HG03520 (cell line): Measurements from ENCODE around the gene PLET1.

Experiments
- ATAC-seq: cut with Tn5 transposase; IDR thresholded peaks from one replicate; pipeline ENCODE4 v1.9.1; 2021; ENCODE audit warnings: mild to moderate bottlenecking, moderate library complexity; ENCODE audit not compliant: unreplicated experiment

The PLET1 gene

DNA sequence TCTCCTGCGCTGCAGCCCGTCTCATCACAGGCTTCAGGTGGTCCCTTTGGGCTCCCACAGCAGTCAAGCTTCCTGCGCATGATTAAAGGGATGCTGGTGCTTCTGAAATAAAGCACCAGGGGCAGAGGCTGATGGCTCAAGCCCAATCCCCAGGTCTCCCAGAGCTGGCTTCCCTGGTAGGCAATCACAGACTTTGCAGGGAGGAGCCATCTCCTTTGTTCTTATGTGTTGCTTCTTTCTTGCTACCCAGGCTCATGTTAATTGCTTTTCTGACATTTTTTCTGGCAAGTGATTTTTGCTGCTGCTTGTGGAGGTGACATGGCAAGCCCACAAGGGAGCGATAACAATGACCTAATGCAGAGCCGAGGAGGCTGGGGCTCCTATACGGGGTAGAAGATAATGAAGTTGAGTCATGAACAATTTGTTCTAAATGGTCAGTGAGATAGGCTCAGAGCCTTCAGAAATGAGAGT, 25.2 kb upstream of the PLET1 start:
- no peak for ATAC-seq

DNA sequence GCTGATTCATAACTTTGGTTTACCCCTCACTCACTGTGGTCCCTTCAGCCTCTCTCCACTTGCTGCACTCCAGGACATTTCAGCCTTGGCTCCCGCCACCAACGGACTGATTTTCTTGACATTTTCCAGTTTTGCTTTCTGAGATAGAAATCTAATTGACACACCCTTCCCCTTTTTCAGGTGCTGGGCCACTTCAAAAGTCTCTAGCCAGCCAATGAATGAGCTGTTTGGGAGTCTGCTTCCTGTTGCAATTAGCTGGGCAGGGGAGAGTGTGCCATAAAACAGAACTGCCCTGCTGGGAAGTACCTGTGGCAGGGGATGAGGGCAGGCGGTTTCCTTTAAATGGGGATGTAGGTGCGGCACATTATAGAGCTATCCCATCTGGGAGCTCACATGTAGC, 21.1 kb upstream of the PLET1 start:
- ATAC-seq: no peak

DNA sequence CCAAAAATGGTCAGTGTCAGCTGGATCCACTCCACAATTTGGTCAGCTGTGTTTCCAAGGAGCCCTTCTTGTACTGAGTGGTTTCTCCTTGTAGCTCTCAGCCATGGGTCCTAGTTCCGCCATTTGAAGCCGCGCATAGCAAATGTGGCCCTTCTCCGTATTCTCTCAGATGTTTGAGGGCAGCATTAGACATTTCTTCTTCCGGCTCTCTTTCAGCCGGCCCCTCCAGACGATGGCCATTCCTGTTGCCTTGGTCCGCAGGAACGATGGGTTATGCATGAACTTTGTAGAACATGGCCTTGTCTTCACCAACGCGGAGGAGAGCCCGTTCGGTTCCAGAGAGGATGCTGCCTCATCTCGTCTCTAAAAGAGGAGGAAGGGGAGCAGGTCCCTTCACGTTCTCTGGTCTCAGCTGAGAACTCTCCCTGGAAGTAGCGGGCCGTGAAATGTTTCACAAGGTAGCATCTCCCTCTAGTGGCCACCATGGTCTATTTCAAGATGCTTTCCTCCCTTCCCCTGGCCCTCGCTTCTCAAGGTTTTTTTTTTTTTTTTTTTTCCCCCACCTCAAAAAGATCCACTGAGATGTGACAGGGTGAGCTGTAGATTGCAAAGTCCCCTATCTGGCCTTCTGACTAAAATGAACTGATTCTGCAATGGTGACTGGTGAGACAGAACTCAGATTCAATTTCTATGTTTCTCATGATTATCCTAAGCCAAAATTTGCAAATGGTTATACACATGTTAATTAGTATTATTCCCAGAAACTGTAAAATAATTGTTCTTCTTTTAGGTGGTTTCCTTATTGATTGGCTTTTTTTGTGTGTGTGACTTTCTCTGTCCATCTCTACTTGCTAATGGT, 19.8 kb upstream of the PLET1 start:
- ATAC-seq: peak; percentile 75

DNA sequence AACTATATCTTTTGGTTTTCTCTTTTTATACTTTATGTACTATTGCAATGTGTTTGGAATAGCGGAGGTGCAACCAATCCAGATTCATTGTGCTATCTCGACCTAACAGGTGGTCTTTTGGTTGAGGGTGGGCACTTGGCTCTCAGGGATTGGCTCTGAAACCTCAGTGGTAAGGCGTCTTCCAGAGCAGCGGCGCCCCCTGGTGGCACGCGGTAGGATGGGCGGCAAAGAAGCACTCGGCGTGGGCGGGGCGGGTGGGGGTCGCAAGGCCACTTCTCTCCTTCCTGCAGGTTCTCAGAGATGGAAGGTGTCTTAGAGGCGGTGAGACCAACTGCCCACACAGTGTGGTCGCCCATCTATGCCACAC, 19.2 kb upstream of the PLET1 start:
- ATAC-seq: peak; percentile 46

DNA sequence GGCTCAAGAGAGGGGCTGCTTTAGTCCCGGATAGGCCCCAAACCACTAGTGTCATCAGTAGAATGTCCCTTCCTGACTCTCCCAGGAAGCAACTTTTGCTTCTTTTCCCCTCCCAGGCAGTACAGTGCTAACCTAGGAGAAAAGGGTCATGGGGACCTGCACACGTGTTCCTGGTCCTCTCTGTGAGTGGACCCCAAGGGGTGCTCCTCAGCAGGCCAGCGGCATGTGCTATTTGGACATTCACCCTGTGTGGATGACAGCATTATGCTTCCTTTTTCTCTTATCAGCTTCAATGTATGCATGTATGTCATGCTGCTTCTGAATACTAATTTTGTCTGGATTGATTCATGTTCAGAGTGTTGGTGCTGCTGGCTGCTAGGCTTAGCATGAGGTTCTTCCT, 18.1 kb upstream of the PLET1 start:
- ATAC-seq: no peak

DNA sequence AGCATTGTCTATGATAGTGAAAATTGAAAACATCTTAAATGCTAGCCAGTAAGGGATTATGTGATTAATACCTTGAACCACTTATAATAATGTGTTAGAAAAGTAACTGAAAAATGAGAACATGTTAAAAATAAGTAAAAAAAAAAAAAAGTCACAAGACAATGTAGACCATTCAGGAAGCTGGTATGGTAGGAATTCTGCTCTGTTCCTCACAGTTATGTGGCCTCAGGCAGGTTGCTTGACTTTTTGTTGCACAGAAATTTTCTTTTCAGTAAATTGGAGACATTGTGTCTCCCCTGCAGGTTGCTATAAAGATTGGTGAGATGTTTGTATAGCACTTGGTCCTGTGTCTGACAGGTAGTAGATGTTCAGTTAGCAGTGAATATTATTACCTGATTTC, 17.3 kb upstream of the PLET1 start:
- no peak for ATAC-seq

DNA sequence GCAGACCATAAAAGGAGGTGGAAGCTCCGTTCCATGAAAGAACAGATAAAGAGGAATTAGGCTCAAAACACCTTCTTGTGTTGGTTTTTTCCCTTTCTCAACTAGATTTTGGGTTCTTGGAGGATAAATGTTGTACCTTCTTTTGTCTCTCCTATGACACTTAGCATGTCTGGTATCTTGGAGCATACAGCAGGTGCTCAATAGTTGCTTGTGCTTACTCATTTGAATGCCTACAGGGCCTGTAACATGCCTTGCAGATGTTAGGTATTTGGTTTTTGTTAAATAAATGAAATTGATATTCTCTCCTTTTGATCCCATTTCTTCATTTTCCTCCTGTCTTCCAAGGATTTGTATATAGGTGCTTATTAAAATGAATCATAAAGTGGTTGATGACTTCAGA, 16.4 kb upstream of the PLET1 start:
- no peak for ATAC-seq

DNA sequence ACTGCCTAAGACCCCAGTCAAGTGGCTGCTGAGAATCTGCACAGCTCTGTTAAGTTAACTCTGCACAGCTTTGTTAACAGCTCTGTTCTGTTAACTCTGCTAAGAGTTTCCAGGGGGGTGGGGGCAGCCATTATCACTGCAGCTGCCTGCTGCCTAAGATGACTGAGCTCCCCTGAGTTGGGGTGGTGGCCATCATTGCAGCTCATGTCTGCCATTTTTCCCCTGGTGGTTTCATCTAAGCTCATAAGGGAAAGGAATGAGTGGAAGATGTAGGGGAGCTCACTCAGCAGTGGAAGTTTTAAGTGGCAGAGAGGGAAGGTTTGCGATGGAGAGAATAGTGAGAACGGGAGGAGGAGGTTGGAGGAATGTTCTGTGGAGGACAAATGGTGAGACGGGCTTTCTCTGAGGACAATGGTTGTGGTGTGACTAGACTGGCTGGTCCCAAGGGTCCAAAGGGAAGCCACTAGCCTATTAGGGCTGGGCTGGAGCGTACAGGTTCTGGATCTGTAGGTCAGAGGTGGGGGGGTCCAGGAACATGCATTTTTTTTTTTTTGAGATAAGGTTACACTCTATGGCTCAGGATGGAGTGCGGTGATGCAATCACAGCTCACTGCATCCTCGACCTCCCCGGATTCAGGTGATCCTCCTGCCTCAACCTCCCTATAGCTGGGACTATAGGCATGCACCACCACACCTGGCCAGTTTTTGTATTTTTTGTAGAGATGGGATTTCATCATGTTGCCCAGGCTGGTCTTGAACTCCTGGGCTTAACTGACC, 13.5 kb upstream of the PLET1 start:
- no peak for ATAC-seq

DNA sequence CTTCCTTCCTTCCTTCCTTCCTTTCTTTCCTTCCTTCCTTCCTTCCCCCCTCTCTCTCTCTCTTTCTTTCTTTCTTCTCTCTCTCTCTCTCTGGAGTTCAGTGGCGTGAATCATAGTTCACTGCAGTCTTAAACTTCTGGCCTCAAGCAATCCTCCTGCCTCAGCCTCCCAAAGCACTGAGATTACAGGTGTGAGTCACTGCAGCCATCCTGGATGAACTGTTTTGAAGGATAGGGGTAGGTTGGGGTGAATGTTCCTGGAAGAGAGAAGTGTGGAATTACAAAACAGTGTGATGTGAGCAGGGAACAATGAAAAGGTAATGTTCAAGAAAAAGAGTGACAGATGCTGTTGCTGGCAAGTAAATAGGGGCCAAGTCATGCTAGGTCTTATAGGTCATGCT, 12.4 kb upstream of the PLET1 start:
- no peak for ATAC-seq

DNA sequence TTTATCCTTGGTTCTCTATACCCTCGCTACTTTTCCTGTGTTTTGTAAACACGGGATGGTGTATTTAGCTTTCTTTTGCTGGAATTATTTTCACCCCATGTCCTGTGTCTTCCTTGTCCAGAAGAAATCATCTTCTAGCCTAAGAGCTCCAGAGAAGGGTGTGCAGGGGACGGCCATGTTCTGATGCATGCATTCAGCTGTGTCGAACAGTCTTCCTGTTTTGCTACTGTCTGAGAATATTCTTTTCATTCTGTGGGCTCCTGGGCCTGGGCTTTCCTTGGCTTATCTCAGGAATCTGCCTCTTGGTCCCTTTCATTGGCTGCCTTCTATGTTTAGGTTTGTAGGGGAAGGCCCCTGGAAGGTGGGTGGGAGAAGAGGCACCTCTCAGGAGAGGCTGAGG, 10.6 kb upstream of the PLET1 start:
- ATAC-seq: no peak

DNA sequence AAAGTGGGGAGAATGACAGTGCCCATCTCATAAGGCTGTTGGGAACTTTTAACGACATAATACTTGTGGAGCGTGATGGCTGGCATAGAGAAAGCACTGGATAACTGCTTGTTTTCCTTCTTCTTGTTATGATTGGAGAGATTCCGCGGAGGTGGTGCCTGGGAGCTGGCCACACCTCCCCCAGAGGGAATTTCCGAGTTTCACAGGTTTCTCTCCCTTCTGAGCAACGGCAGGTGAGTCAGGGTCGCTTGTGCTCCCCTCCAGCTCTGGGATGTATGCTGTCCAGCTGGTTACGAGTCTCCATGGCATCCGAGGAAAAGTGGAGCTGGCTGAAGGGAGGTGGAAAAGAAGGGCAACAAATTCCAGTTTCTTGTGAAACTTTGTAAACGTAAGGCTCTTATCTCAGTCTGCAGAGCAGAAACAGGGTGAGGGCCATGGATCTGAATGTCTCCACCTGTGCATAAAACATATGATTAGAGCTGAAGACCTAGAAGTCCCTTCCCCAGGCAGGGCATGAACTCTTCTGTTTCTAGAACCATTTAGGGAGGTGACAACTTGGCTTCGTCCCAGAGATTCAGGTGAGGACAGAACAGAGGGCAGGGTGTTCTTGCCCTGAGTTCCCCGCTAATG, 10.0 kb upstream of the PLET1 start:
- no peak for ATAC-seq

DNA sequence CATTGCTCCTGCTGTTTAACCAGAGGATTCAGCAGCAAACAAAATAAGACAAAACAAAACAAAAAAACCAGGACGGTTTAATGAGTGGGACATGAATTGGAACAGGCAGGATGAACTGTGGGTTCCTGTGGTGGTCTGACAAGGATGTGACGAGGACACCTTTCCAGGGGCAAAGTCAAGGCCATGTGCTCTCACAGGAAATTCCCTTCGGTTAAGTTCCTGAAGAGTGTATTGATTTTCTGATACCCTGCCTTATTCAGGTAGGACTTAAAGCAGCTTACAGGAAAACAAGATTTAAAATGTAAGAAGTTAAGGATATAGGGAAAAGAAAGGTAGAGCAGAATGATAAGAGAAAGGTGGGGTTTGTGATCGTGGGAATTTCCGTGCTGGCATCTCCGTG, 8.5 kb upstream of the PLET1 start:
- ATAC-seq: no peak

DNA sequence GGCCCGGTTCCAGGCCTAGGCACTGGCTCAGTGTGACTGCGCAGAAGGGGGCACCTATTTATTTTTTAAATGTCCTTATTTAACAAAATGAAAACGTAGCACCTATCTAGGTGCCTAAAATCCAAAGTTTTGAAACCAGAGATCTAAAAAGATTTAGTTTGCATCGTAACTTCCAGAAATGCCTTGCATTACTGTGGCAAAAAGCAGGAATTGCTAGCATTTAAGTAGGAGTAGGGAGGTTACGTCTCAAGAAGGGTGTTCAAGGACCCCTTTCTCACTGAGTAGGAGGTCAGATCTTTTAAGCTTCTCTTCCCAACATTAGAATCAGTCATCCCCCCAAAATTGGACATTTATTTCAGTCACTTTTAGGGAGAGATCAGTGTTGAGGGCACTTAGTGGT, 7.7 kb upstream of the PLET1 start:
- no peak for ATAC-seq

DNA sequence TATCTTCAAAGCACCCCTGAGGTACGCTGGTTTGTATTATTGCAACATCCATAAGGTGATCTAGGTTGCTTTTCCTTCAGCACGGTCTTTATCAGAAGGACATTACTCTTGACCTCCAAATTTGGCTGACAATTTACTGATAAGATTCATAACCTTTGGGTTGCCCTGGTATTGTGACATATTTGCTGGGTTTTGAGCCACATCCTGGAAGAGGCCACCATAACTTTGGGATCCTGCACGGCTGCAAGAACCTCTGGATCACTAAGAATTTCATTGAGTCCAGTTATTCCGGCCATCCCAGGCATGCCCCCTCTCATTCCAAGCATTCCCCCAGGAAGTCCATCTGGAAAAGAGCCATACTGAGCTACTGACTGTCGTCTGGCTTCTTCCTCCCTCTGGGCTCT, 6.5 kb upstream of the PLET1 start:
- no peak for ATAC-seq

DNA sequence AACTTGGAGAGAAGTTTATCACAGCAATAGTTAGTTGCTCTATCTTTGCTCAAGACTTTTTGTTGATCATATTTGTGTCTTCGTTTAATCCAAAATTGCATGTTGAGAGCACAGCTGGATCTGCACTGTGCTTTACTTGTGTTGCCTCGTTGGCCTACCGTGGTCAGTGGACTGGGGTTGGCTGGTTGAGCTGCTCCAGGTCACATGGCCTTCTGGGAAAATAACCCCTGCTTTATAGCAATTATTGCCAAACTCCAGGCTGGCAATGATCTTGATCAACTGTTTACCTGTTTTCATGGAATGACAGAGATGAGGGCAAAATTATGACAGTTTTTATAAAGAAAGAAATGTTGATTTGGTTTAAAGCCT, 5.7 kb upstream of the PLET1 start:
- ATAC-seq: no peak

DNA sequence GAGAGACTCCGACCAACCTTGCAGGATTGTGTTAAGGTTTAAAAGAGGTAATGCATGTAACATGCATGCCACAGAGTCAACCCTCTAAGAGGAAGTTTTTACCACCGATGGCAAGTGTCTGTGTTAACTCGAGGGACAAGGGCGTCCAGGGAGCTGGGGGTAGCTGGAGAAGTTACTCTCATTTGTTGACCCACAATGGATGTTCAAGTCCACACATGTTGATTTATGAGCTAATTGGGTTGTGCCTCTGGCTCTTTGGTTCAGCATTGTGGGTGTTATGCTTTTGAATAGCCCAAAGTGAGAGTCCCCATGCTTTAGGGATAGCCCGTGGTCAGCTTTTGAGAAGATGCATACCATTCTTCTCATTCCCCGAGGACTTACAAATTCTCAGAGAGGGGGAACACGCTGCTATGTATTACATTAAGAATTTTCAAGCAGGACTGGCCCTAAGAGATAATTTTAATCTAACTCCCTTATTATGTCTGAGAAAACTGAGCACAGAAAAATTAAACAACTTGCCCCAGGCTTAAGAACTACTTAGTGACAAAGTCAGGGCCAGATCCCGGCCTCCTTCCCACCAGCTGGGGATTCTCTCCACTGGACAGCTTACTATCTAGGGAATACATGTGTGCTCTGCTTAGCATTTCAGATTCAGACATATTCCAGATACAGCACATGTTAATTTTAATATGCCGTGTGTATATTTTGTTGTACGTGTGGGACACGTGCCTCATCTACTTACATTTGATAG, 5.2 kb upstream of the PLET1 start:
- ATAC-seq: no peak

DNA sequence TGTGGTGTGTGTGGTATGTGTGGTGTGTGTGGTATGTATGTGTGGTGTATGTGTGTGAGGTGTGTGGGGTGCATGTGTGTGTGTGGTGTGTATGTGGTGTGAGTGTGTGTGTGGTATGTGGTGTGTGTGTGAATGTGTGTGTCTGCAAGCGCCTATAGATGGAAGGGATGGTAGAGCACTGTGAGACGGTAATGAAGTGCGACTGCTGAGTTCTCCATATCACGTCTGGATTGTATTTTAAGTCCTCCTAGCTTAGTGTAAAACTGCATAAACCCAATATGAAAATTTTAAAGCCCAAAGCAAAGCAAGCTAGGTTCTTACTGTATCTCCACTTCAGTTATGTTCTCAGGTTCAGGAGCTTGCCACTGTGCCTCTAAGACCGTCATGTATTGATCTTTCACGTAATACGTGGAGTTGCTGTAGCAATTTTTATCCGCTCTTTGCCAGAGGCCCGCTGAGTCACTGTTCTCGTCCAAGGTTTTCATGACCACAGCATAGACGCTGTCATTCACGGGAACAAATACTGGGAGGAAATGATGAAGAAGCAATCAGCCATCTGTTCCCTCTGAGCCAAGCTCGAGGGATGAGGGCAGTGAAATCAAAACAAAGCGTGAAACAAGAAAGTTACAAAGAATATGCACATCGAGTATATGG, 5.5 kb downstream of the PLET1 start:
- no peak for ATAC-seq

DNA sequence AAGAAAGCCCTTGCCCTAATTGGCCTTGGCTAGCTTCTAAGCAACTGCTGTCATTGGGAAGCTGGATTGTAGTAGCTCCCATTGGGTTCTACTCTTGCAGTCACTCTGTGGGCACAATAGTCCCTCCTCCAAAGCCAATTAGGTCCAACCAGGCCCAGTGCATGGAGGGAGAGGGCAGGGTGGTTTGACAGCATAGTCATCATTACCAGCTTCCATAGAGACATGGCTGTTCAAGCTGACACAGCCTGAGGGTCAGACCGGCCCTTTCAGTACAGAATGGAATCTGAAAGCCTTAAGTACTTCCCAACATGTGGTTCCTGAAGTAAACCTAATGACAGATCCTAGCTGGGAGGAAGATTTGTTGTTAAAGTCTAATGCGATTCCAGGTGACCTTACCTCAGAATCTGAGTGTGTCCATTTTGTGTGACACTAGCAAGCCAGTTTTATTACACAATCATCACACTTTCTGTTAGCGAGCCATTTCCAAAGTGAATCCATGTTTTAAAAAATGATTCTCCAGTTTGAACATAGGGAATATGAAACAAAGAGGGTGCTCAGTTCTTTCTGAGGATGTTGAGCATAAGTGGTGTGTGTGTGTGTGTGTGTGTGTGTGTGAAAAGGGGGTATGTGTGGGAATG, 6.9 kb downstream of the PLET1 start:
- ATAC-seq: no peak

DNA sequence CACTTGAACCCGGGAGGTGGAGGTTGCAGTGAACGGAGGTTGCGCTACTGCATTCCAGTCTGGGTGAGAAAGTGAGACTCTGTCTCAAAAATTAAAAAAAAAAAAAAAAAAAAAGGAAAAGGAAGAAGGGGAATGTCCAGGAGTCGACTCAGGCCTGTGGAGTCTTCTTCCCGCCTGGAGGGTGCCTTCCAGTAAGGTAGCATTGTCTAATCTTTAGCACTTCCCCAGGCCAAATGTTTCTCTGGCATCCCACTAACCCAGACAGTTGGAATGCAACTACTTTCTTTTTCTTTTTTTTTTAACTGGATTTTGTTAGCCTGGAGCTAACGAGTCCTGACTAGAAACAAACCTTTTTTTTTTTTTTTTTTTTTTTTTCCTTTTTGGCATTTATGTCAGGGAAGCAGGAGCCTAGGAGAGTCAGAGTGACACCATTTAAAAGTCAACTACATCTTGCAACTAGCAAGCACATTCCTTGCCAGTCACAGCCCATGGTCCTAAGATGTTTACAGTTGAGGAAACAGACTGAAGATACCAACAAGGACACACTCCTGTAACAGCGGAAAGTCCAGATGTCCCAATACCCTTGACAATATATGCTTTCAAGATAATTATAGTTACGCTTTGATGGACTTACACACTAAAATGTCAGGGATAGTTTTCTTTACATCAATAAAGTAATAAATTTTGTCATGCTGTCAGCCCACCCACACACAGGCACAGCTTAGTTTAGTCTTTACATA, 10.6 kb downstream of the PLET1 start:
- ATAC-seq: no peak

DNA sequence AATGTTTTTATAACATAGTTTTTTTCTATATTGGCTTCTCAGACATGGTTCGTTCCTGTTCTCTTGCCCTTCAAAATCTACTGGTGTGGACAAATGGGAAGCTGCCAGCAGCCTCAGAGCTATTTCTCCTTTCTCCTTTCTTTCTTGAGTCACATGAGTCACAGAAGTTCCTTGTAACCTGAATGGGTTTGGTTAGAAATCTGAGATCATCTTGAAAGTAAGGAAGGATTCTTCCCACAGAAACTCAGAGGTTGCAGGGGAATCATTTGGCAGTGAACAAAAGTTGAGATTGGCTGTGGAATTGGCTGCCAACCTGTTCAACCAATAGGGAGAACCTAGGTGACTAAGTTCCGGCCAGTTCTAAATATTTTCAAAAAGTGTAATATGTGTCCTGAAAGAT, 12.5 kb downstream of the PLET1 start:
- ATAC-seq: no peak
